Measurements from ENCODE around the gene AFAP1L1.
A peak's percentile ranks its signal among the peaks of the same experiment; 100 is the strongest.
"Not testable (repeated sequence)": the region's sequence is repeated elsewhere in the genome, so short reads cannot be mapped to it uniquely, and the experiment has no call there.

The AFAP1L1 gene

GRCh38 chr5:149261246-149261645 lies 10.4 kb upstream of the AFAP1L1 start:
- no peak for DNase-seq (ENCODE audit: low read depth)

GRCh38 chr5:149262315-149262714 lies 9.3 kb upstream of the AFAP1L1 start:
- DNase-seq (ENCODE audit: low read depth), result no peak

GRCh38 chr5:149264439-149265067 lies 7.1 kb upstream of the AFAP1L1 start:
- peak; percentile 60 for DNase-seq (ENCODE audit: low read depth)

GRCh38 chr5:149265068-149265465 lies 6.6 kb upstream of the AFAP1L1 start:
- no peak for DNase-seq (ENCODE audit: low read depth)

- no peak for DNase-seq (ENCODE audit: low read depth)
Measured at GRCh38 chr5:149265597-149265996, 6.1 kb upstream of the AFAP1L1 start.

GRCh38 chr5:149267241-149267973 lies 4.3 kb upstream of the AFAP1L1 start:
- DNase-seq (ENCODE audit: low read depth), result no peak

- no peak for DNase-seq (ENCODE audit: low read depth)
Measured at GRCh38 chr5:149268928-149269557, 2.6 kb upstream of the AFAP1L1 start.

- no peak for DNase-seq (ENCODE audit: low read depth)
Measured at GRCh38 chr5:149271195-149271715, 404 bp upstream of the AFAP1L1 start.

GRCh38 chr5:149272781-149273180 lies 1.1 kb downstream of the AFAP1L1 start:
- DNase-seq (ENCODE audit: low read depth), result not testable (repeated sequence)

- DNase-seq (ENCODE audit: low read depth), result no peak
Measured at GRCh38 chr5:149273237-149273636, 1.6 kb downstream of the AFAP1L1 start.

- DNase-seq (ENCODE audit: low read depth), result no peak
Measured at GRCh38 chr5:149273950-149274349, 2.3 kb downstream of the AFAP1L1 start.

- DNase-seq (ENCODE audit: low read depth), result no peak
Measured at GRCh38 chr5:149274939-149275338, 3.3 kb downstream of the AFAP1L1 start.

- DNase-seq (ENCODE audit: low read depth), result no peak
Measured at GRCh38 chr5:149277801-149278200, 6.1 kb downstream of the AFAP1L1 start.

GRCh38 chr5:149278451-149279210 lies 7.0 kb downstream of the AFAP1L1 start:
- DNase-seq (ENCODE audit: low read depth), result no peak

GRCh38 chr5:149279661-149280060 lies 8.0 kb downstream of the AFAP1L1 start:
- DNase-seq (ENCODE audit: low read depth), result no peak

GRCh38 chr5:149280124-149280523 lies 8.5 kb downstream of the AFAP1L1 start:
- DNase-seq (ENCODE audit: low read depth), result no peak

GRCh38 chr5:149280802-149281201 lies 9.1 kb downstream of the AFAP1L1 start:
- no peak for DNase-seq (ENCODE audit: low read depth)

GRCh38 chr5:149282027-149282965 lies 10.6 kb downstream of the AFAP1L1 start:
- no peak for DNase-seq (ENCODE audit: low read depth)

- DNase-seq (ENCODE audit: low read depth), result no peak
Measured at GRCh38 chr5:149282966-149283332, 11.3 kb downstream of the AFAP1L1 start.

- no peak for DNase-seq (ENCODE audit: low read depth)
Measured at GRCh38 chr5:149283626-149284480, 12.2 kb downstream of the AFAP1L1 start.

All from T follicular helper cell (primary cell).